LNCaP clone FGC (cell line): ENCODE measurements around the gene GPX2.

Experiments
- DNase-seq: peaks from one replicate; pipeline ENCODE4 v3.0.0-alpha.2; 2011; ENCODE audit warnings: low read depth
- H3K4me3 ChIP-seq: 2 replicates; pipeline ENCODE4 v1.5.1; 2011; ENCODE audit warnings: mild to moderate bottlenecking, low read depth, low read length, control low read depth
- CTCF ChIP-seq: IDR thresholded peaks from 2 replicates; pipeline ENCODE4 v1.5.1; 2012; ENCODE audit warnings: mild to moderate bottlenecking; ENCODE audit not compliant: control insufficient read depth, insufficient read depth; ENCODE audit errors: extremely low read depth

GPX2 gene

GRCh38 chr14:64937171-64937820, 5.2 kb downstream of the GPX2 start:
- TF ChIP-seq CTCF: no peak
- H3K4me3 ChIP-seq: no peak overlapping the region
- DNase-seq: no peak

DNA sequence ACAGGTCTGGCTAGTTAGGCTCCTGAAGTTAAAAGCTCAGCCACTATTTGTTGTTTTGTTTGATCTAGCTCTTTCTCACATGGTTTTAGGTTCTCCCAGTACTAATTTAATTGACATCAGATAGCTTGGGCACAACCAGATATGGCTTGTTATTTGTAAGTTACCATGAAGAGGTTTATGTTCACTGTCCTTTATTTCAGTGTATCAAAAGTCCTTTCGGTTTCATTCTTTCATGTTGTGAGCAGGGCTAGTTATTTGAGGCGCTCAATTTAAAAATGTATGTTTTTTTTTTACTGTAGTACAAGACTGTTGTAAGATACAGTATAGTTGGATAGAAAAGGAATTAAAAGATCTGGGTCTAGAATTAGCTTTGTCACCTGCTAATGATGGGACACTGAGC, 7.0 kb downstream of the GPX2 start:
- TF ChIP-seq CTCF: no peak
- no peak for DNase-seq
- no peak overlapping the region for H3K4me3 ChIP-seq

- no peak overlapping the region for H3K4me3 ChIP-seq
- no peak for TF ChIP-seq CTCF
- no peak for DNase-seq
These were observed 8.1 kb downstream of the GPX2 start for GRCh38 chr14:64934338-64934929.

GRCh38 chr14:64932231-64932630, 10.3 kb downstream of the GPX2 start:
- no peak for TF ChIP-seq CTCF
- no peak for DNase-seq
- H3K4me3 ChIP-seq: no peak overlapping the region

GRCh38 chr14:64931123-64931522, 11.4 kb downstream of the GPX2 start:
- H3K4me3 ChIP-seq: no peak overlapping the region
- no peak for DNase-seq
- TF ChIP-seq CTCF: no peak

DNA sequence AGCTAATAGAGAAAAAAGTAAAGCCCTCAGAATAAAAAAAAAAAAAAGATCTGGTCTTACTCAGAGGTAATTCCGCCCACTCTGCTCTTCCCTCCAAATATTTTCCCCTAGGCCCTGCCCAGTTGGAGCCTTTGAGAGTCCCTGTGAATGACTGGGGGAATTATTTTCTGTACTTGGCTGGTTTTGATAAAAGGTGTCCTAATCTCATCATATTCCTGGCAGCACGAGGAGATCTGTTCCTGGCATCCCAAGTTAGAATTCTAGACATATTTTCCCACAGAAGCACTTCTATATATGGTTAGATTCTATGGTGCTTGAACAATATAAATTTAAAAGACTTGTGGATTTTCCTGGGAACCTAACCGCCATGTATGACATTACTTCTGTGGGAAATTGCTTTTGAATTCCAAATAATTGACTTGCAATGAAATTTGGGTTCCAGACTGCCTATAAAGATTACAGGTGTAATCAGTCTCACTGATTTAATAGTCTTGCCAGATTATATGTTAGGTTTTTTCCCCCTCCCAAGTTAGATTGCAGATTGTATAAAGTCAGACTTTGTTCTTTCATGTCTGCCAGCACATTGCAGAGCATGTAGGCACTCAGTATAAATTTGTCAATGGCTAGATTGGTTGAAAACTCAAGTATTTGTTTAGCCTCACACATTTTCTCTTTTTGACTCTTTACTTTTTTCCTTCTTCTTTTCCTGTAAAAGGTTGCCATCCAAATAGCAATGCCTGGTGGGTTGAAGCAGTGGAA, 12.3 kb downstream of the GPX2 start:
- no peak for TF ChIP-seq CTCF
- no peak for DNase-seq
- no peak overlapping the region for H3K4me3 ChIP-seq
